HG02840 (cell line): Measurements from ENCODE around the gene BCL7A.
"Not testable (repeated sequence)": the region's sequence is repeated elsewhere in the genome, so short reads cannot be mapped to it uniquely, and the experiment has no call there.

ENCODE experiments used
- ATAC-seq: cut with Tn5 transposase; IDR thresholded peaks from one replicate; pipeline ENCODE4 v1.9.1; 2021; ENCODE audit warnings: mild to moderate bottlenecking, moderate library complexity, moderate number of reproducible peaks; ENCODE audit not compliant: unreplicated experiment, low FRiP score

BCL7A gene

DNA sequence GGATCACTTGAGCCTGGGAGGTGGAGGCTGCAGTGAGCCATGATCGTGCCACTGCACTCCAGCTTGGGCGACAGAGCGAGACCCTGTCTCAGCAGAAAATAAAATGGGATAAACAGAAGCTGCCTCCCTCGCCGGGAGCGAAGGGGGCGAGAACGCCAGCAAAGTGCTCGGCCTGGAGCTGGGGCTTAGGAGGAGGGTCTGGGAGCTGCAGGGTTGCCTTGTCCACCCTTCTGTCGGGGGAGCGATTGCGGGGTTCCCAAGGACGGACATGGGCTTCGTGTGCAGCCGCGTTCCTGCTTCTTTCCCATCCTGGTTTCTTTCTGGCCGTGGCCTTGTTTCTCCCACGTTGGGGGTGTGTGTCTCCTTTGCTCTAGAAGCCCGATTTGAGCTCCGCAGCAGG, 29.0 kb downstream of the BCL7A start:
- no peak for ATAC-seq

DNA sequence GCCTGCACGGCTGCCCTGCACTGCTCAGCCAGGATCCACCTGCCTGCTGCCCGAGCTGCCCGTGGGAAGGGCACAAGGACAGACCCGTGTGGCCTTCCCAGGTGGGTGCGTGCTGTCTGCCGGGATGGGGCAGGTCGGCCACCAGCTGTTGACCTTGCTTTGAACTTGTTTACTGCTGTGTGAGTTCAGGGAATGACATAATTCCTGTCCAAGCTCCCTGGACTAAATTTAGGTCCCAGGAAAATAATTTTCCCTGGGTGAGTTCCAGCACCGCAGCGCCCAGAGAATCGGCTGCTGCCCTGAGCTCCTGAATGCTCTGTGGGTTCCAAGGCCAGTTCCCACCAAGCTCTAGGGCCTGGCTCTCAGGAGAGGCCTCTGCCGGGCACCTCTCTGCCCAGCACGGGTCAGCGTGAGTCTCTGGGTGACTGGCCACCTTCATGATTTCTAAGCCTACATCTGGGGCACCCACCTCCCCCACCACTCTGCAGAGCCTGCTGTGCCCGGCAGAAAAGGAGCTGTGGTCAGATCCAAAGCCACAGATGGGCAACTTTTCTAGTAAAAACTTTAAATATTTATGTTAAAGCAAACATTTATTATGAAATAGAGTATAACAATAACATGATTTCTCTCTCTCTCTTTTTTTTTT, 29.7 kb downstream of the BCL7A start:
- no peak for ATAC-seq

DNA sequence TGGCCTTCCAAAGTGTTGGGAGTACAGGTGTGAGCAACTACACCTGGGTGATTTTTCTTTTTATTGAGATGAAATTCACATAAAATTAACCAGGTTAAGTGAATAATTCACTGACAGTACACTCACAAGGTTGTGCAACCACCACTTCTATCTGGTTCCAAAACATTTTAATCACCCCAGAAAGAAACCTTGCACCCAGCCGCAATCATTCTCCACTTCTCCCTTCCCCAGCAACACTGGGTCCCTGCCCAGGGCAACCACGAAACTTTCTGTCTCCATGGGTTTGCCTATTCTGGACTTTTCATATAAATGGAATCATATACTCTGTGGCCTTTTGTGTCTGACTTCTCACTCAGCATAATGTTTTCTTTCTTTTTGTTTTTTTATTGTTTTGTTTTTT, 30.6 kb downstream of the BCL7A start:
- ATAC-seq, result no peak

DNA sequence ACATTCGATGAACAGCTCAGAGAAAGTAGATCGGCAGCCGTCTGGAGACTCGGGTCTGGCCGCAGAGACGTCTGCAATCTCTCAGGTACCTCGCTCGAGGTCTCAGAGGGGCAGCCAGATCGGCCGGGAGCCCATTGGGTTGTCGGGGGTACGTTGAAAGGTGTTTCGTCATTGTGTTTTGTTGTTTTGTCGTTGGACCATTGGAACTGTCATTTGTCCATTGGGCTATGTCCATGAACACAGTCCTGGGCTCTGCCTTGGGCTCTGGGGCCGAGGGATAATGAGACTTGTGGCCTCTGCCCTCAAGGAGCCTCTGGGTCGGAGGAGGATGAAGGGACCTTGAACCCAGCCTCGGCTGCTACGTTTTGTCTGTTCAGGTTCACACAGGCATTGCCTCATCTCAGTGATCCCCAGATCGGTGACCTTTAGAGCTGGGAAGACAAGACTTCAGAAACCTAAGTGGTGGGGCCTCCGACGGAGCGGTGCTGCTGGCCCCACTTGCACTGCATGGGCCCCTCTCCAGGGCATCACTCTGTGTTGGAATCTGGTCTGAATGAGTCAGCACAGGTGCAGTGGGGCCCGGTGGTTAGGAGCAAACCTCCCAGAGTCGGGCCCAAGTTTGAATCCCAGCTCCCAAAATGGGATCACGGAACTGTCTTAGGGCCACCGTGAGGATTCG, 33.3 kb downstream of the BCL7A start:
- ATAC-seq, result no peak

DNA sequence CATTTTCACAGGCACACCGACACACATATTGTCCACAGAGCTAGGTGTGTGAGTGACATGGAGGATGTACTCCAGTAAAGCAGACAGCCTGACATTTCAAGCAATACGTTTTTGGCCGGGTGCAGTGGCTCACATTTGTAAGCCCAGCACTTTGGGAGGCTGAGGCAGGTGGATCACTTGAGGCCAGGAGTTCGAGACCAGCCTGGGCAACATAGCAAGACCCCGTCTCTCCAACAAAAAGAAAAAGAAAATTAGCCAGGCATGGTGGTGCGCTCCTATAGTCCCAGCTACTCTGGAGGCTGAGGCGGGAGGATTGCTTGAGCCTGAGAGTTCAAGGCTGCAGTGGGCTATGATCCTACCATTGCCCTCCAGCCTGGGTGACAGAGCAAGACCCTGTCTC, 34.7 kb downstream of the BCL7A start:
- ATAC-seq, result not testable (repeated sequence)

DNA sequence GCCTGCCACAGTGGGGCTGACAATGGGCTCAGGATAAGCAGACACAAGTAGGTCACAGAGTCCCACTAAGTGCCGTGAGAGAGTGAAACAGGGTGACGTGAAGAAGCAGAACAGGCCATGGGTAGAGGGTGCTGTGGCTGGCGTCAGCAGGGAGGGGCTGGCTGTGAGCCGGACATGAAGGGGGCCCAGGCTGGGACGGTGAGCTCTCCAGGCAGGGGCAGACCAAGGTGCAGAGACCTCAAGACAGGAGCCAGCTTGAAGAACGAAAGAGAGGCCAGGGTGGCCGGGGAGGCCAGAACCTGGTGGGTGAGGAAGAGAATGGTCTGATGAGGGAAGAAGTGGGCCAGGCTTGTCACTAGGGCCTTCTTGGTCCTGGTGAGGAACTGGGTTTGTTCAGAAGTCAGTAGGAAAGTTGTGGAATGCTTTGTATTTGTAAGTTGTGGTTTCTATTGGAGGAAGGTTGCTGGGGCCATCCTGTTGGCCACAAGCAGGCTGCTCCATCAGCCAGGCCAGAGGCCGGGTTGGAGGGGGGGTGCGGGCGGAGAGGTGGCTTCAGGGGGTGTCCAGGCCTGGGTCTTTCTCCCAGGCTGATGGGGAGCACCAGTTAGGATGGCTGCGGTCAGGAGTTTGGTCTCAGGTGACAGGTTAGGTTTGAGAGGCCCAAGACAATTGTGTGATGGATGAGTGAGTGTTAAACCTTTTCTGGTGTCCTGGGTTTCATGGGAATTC, 35.5 kb downstream of the BCL7A start:
- no peak for ATAC-seq

DNA sequence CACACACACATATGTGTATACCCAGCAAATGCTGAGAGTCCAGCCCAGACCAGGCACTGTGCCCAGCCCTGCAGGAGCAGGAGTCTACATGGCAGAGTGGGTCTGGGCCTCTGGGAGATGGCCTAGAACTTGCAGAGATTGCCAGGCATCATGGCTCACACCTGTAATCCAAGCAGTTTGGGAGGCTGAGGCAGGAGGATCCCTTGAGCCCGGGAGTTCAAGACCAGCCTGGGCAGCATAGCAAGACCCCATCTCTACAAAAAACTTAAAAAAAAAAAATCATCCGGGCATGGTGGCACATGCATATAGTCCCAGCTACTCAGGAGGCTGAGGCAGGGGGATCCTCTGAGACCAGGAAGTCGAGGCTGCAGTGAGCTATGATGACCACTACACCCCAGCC, 36.1 kb downstream of the BCL7A start:
- ATAC-seq, result no peak

DNA sequence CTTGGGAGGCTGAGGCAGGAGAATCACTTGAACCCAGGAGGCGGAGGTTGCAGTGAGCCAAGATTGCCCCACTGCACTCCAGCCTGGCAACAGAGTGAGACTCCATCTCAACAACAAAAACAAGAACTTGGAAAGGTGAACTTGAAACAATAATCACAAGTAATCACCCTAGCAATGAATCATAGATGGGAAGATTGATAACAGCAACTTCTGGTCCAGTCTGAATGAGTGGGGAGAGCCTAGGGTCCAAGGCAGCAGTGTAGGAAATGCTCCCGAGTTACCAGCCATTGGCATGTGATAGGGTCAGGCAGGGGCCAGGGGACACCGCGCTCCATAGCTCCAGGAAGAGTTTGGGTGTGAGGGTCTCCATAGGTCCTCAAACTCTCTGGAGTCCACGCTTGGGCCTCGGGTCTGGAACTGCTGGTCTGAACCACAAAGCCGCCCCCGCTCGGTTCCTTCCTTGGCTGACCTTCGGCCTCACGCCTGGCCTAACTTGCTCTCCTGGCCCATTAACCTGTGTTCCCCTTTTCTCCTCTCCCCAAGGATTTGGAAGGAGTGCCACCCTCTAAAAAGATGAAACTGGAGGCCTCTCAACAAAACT, 37.0 kb downstream of the BCL7A start:
- no peak for ATAC-seq

DNA sequence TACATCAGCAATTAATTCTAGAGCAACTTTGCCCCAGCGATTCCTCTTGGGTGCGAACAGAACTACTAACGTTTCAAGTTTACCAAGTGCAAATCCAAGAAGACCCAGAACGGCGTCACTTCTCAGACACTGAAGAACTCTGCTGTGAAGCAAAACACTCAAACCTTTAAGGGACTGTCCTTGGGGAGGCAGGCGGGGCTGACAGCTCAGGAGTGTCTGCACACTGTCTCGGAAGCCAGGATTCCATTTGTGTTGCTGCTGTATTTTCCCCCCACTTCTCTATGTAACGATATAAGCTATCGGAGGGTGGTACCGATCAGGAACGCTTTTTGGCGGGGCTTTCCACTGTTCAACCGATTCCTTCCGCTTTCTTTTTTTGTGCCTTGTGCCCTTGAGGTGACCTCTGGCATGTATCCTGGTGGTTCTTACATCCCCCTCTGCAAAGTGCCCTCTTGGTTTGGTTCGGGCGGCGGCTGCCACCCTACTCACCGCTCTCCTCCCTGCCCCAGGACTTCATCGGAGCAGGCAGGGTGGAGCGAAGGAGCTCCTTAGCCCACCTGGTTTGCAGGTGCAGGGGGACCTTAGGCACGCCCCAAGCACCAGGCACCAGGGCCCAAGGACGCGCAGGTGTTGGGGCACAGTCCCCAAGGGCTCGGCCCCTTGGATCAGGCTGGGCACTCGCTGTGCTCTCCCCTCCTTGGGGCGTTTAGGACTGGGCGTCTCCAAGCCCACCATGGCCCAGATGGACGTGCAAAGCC, 37.7 kb downstream of the BCL7A start:
- no peak for ATAC-seq

DNA sequence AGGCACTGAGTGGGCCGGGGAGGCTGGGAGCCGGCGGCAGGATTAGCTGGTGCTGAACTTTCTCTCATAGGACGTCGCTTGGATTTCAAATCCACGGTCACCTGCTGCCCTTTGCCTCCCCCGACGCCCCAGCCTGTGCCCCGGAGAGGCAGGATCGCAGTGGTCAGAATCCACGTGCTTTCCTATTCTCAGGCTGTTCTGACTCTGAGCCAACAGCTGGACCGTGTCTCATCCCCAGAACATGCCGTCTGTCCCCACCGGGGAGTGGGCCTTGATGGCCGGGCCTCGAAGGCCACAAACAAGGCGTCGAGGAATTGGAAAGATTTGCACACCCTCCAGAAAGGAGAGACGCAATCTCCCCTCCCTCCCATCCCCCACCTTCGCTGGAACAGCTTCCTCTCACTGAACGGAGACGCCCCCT, 38.4 kb downstream of the BCL7A start:
- ATAC-seq, result no peak

DNA sequence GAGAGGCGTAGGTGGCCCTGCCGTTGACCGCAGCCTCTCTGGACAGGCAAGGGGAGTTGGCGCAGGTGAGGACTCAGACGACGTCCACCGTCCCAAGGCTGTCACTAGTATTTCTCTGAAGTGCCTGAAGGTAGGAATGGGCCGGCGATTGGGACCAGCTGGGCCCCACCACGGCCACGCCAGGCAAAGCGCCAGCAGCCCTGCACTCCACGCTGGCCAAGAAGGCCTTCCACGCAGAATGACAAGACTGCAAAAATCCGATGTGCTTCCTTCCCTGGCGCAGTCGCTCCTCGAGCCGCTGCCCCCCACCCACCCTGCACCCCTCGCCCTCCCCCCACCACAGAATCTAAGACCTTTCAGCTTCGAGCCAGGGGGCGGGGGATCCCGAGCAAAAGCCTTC, 39.6 kb downstream of the BCL7A start:
- ATAC-seq, result no peak

DNA sequence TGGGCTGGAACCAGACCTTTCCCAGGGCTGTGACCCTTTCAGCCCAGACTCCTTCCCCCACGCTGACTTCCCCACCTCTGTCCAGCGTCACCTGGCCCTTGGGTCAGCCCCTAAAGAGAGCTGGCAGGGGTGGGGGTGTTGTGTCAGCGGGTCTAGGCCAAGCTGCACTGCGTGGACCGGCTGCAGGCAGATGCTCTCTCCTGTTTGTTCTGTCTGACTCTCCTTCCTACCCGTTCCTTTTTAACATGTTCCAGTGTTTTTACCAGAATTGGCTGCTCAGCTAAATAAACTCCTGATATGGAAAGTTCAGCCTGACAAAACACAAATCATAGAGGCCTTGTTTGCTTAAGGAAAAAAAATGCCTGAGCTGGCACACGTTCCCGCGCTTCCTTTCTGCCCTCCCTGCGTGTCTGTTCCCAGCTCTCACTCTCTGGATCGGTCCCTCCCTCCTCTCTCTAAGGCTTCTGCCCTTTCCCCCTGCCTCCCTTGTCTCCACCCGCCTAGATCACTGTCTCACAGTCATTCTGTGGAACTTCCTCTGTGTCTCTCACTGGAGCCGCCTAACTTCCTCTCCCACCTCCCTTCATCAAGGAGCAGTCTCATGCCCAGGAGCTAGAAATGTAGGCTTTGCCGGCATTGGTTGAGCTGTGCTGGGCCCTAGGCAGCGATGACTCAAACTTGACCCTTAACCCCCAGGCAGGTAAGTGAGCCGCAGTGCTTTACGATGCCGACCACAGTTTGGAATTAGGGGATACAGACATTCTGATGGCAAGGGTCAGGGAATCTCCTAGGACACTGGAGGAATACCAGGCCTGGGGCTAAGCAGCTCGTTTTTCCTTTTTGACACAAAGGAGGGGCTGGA, 41.4 kb downstream of the BCL7A start:
- no peak for ATAC-seq

DNA sequence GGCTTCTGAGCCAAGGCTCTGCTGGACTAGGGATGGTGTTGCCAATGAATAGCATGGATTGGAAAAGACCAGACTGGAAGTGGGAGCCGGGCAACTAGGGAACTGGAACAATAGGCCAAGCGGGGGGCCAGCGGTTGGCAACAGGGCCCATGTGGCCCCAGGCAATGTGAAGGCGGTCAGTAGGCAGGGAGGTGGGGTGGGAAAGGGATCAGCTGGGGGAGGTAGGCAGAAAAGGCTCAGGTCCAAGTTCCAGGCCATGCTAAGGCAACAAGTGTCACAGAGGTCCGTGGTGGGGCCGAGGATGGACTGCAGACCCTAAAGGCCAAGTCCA, 42.0 kb downstream of the BCL7A start:
- ATAC-seq, result no peak

DNA sequence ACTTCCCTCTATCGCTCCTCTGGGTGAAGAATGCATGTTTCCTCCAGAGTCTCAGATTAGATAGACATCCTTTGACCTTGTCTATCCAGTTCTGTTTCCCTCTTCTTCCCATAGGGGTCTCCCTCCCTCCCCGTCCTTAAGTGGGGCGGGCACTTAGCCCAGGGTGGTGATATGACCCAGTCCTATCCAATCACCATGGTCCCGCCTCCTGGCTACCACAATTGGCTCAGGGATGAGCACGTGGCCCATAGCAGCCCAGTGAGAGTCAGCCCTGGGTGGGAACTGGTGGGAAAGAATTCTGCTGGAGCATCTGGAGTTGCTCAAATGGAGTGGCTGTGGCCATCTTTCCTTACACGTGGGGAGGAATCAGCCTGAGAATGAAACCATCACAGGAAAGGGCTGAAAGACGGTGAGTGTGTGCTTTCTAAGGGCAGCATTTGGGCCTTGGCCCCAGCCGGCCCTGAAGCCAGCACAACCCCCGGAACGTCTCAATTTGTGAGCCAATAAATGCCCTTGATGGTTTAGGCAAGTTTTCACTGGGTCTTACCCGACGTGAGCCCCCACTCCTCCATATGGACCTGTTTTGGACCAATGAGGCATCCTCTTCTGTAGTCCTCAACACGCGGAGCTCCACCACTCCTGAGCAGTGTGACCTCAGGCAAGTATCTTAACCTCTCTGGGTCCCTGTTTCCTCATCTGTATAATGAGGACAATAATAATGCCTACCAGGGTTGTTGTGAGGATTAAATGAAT, 42.5 kb downstream of the BCL7A start:
- no peak for ATAC-seq

DNA sequence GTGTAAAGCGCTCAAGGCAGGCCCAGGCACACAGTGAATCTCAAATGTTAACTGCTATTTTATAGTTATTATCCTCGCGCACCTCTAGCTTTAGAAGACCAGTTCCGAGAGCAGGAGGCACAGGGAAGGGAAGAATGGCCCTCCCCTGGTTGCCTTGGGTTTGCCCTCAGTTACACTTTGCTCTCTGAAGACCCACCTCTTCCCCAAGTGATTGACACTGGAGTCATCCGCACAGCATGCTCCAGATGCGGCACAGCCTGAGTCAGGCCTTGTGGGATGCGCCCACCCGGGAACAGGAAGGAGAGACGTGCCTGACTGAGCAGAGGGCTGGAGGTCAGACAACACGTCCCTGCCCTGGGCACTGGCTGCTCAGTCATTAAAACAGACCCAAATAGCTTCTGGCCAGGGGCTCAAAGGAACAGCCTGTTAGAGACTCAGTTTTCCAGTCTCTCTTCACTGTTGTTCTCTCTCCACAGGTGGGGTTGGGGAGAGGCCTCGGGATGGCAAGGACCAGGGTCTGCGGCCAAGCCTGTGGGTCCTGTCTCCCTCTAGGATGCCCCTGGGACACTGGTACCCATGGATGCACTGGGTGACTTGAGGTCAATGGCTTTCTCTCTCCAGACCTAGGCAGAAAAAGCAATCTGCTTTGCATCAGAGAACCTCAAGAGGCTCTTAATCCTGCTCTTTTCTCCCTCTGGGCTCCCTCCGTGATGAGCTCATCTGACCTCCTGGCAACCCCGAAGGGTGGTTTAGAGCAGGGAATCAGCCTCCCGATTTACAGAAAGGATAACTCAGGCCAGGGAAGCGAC, 43.3 kb downstream of the BCL7A start:
- ATAC-seq, result no peak

DNA sequence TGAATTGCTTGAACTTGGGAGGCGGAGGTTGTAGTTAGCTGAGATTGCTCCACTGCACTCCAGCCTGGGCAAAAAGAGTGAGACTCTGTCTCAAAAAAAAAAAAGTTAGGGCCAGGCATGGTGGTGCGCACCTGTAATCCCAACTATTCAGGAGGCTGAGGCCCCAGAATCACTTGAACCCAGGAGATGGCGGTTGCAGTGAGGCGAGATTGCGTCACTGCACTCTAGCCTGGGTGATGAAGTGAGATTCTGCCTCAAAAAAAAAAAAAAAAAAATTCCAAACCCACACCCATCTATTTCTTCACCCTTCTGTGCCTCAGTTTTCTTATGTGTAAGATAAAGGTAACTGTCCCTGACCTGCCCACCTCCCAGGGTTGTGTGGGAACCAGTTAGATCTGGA, 45.9 kb downstream of the BCL7A start:
- ATAC-seq, result no peak

DNA sequence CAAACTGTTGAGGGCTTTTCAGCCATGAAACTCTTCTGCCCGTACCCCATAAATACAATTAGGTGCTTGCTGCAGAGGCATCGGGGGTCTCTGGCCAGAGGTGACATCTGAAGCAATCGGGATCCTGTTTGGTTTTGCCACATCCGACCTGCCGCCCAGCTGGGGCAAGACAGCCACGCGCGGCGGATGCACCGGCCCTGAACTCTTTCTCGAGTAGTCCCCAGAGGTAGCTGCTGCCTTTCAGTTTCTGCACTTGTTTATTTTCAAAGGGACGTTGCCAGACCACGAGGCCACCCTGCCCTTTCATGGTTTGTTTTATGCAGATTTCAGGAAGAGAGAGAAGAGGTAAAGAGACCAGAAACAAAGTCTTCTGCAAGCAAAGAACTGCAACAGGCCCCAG, 46.3 kb downstream of the BCL7A start:
- peak; percentile 76 for ATAC-seq
